ENCODE data around the gene RGS17.

RGS17 gene

DNA sequence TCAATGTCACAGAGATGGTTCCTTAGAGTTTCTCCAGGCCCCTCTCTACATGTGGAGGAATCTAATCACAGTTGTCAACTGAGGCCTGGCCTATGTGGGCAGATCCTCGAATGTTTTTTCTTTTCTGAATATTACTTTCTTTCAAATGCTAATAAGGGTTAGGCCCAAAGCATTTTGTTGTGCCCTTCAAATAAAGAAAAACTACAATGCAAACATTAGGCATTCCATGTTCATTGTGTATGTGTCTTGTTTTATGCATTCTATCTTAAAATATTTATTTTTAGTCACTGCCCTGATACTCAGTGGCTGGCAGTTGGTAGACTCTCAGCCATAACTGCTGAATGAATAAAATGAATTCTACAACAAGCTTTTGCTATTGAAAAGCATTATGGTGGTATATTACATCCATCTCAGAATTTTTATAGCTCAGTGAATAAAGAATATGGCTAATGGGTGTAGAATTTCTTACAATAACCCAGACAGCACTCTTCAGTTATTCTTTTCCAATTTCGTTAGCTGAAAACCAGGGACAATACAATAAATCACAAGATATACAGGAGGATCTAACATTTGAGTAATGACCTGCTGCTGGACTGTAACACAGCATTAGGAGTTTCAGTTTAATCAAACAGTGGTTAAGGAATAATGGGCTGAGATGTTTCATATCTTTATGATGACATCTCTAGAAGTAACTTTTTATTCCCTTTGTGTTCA is 28.3 kb downstream of the RGS17 start:
- no peak overlapping the region for H3K27ac ChIP-seq
- H3K9ac ChIP-seq, result no peak overlapping the region
- H3K27me3 ChIP-seq, result no peaks in the 10 kb centered on the region
- no peaks in the 10 kb centered on the region for H3K9me3 ChIP-seq
- no peaks in the 10 kb centered on the region for H3K4me1 ChIP-seq
- H3K4me2 ChIP-seq, result no peak overlapping the region
- TF ChIP-seq Cebpa-rat (IDR thresholded peaks at IDR 0.05), result no peak
- H3K36me3 ChIP-seq, result no peaks in the 10 kb centered on the region
- H4K20me1 ChIP-seq, result no peaks in the 10 kb centered on the region
- H3K4me3 ChIP-seq, result no peak overlapping the region

GRCh38 chr6:153101461-153101860 is 29.6 kb downstream of the RGS17 start:
- no peaks in the 10 kb centered on the region for H3K4me1 ChIP-seq
- H3K9ac ChIP-seq, result no peak overlapping the region
- TF ChIP-seq Cebpa-rat (IDR thresholded peaks at IDR 0.05), result no peak
- no peaks in the 10 kb centered on the region for H3K9me3 ChIP-seq
- H3K4me2 ChIP-seq, result no peak overlapping the region
- no peak overlapping the region for H3K27ac ChIP-seq
- H3K36me3 ChIP-seq, result no peaks in the 10 kb centered on the region
- no peaks in the 10 kb centered on the region for H4K20me1 ChIP-seq
- H3K27me3 ChIP-seq, result no peaks in the 10 kb centered on the region
- no peak overlapping the region for H3K4me3 ChIP-seq

- no peaks in the 10 kb centered on the region for H3K36me3 ChIP-seq
- H3K27me3 ChIP-seq, result no peaks in the 10 kb centered on the region
- TF ChIP-seq Cebpa-rat (IDR thresholded peaks at IDR 0.05), result no peak
- H3K4me1 ChIP-seq, result no peaks in the 10 kb centered on the region
- H3K4me3 ChIP-seq, result no peak overlapping the region
- no peak overlapping the region for H3K9ac ChIP-seq
- no peak overlapping the region for H3K4me2 ChIP-seq
- no peaks in the 10 kb centered on the region for H4K20me1 ChIP-seq
- no peaks in the 10 kb centered on the region for H3K9me3 ChIP-seq
- no peak overlapping the region for H3K27ac ChIP-seq
Observed at GRCh38 chr6:153099636-153100035, 31.4 kb downstream of the RGS17 start.

- Histone ChIP-seq H3K9me3 (no peaks in the 10 kb centered on the region), H3K27me3 (no peaks in the 10 kb centered on the region), H3K4me3 (no peak overlapping the region), H3K27ac (no peak overlapping the region), H3K4me1 (no peaks in the 10 kb centered on the region), H3K36me3 (no peaks in the 10 kb centered on the region), H3K9ac (no peak overlapping the region), H4K20me1 (no peaks in the 10 kb centered on the region), H3K4me2 (no peak overlapping the region)
- no peak for TF ChIP-seq Cebpa-rat (IDR thresholded peaks at IDR 0.05)
Observed at GRCh38 chr6:153096792-153097191, 34.3 kb downstream of the RGS17 start.

DNA sequence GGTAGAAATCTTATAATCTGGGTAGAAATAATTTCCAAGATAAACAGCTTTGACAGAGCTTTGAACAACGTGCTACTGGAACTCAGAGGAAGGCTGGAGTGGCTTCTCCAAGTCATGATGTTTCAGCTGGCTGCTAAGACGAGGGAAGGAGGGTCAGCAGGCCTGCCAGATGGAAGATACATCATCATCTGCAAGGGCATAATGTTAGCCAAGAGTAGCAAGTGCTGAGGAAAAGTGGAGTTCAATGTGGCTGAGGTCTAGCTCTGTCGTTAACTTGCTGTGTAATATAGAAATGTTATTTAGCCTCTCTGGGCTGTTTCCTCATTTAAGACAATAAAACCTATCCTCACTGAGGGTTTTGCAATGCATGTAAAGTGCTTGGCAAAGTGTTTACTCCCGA is 35.1 kb downstream of the RGS17 start:
- Histone ChIP-seq H4K20me1 (no peaks in the 10 kb centered on the region), H3K27me3 (no peaks in the 10 kb centered on the region), H3K9me3 (no peaks in the 10 kb centered on the region), H3K4me2 (no peak overlapping the region), H3K4me3 (no peak overlapping the region), H3K9ac (no peak overlapping the region), H3K4me1 (no peaks in the 10 kb centered on the region), H3K36me3 (no peaks in the 10 kb centered on the region), H3K27ac (no peak overlapping the region)
- TF ChIP-seq Cebpa-rat (IDR thresholded peaks at IDR 0.05), result no peak

GRCh38 chr6:153092082-153093013 is 38.7 kb downstream of the RGS17 start:
- Histone ChIP-seq H3K36me3 (no peaks in the 10 kb centered on the region), H3K4me3 (no peak overlapping the region), H3K4me2 (no peak overlapping the region), H3K9ac (no peak overlapping the region), H3K9me3 (no peaks in the 10 kb centered on the region), H3K4me1 (no peaks in the 10 kb centered on the region), H4K20me1 (no peaks in the 10 kb centered on the region), H3K27me3 (no peaks in the 10 kb centered on the region), H3K27ac (no peak overlapping the region)
- no peak for TF ChIP-seq Cebpa-rat (IDR thresholded peaks at IDR 0.05)

- TF ChIP-seq Cebpa-rat (IDR thresholded peaks at IDR 0.05), result no peak
- no peaks in the 10 kb centered on the region for H3K36me3 ChIP-seq
- no peaks in the 10 kb centered on the region for H3K4me1 ChIP-seq
- H3K4me2 ChIP-seq, result no peak overlapping the region
- no peak overlapping the region for H3K27ac ChIP-seq
- H3K9me3 ChIP-seq, result no peaks in the 10 kb centered on the region
- H4K20me1 ChIP-seq, result no peaks in the 10 kb centered on the region
- no peak overlapping the region for H3K4me3 ChIP-seq
- H3K9ac ChIP-seq, result no peak overlapping the region
- H3K27me3 ChIP-seq, result no peaks in the 10 kb centered on the region
Observed at GRCh38 chr6:153090241-153090930, 40.7 kb downstream of the RGS17 start.

DNA sequence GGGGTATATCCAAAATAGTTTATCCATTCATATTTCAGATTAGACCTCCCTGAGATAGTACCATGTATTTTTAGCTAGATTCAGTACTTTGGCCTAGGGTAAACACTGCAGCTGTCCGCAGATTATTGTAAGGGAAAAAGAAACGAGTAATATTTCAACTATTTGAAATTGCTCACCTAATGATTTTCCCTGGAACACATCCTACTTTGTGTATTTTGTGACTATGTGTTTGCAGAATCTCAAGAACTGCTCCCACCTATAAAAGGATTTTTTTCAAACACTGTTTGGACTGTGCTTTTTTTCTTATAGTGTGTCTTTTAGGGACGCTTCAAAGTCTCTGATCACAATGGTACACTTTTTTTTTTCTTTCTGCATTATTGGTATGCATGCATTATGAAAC is 42.3 kb downstream of the RGS17 start:
- TF ChIP-seq Cebpa-rat (IDR thresholded peaks at IDR 0.05), result no peak
- Histone ChIP-seq H3K27me3 (no peaks in the 10 kb centered on the region), H4K20me1 (no peaks in the 10 kb centered on the region), H3K4me1 (no peaks in the 10 kb centered on the region), H3K27ac (no peak overlapping the region), H3K9ac (no peak overlapping the region), H3K36me3 (no peaks in the 10 kb centered on the region), H3K4me2 (no peak overlapping the region), H3K4me3 (no peak overlapping the region), H3K9me3 (no peaks in the 10 kb centered on the region)

- H3K4me2 ChIP-seq, result no peak overlapping the region
- no peaks in the 10 kb centered on the region for H3K9me3 ChIP-seq
Observed at GRCh38 chr6:153087436-153087835, 43.6 kb downstream of the RGS17 start.

More at GRCh38 chr6:153087436-153087835, 43.6 kb downstream of the RGS17 start:
- TF ChIP-seq Cebpa-rat (IDR thresholded peaks at IDR 0.05), result no peak
- Histone ChIP-seq H3K4me1 (no peaks in the 10 kb centered on the region), H3K9ac (no peak overlapping the region), H3K27me3 (no peaks in the 10 kb centered on the region), H3K4me3 (no peak overlapping the region), H4K20me1 (no peaks in the 10 kb centered on the region), H3K27ac (no peak overlapping the region), H3K36me3 (no peaks in the 10 kb centered on the region)

Measured in BLaER1 (cell line).